KBM-7 (cell line): ENCODE measurements around the gene ACER3.
"Not testable (repeated sequence)": the region's sequence is repeated elsewhere in the genome, so short reads cannot be mapped to it uniquely, and the experiment has no call there.

Experiments used
- DNase-seq: peaks from one replicate; pipeline ENCODE4 v3.0.0-alpha.2; 2015
- in situ Hi-C: fragments of 300-500 bp; cut with MboI; formaldehyde crosslinking; loops from 2 replicates; pipeline ENCODE4 v1.14.3; 2020; ENCODE audit warnings: low sequenced_read_pairs, low pct_unique_long_range_greater_than_20kb, mixed read lengths

Gene ACER3

GRCh38 chr11:76963417-76964168, 102.9 kb downstream of the ACER3 start:
- DNase-seq, in situ Hi-C loops: not testable (repeated sequence)

DNA sequence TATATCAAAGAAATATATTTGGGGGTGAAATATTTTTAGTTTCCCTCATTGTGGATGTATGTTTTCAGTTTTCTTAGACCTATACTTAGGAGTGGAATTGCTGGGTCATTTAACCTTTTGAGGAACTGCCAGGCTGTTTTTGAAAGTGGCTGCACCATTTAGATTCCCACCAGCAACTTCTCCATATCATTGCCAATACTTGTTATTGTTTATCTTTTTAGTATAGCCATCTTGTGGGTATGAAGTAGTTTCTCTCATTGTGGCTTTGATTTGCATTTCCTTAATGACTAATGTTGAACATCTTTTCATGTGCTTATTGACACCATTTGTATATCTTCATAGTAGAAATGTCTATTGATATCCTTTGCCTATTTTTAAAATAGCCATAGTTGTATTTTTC, 111.3 kb downstream of the ACER3 start:
- no peak for DNase-seq

DNA sequence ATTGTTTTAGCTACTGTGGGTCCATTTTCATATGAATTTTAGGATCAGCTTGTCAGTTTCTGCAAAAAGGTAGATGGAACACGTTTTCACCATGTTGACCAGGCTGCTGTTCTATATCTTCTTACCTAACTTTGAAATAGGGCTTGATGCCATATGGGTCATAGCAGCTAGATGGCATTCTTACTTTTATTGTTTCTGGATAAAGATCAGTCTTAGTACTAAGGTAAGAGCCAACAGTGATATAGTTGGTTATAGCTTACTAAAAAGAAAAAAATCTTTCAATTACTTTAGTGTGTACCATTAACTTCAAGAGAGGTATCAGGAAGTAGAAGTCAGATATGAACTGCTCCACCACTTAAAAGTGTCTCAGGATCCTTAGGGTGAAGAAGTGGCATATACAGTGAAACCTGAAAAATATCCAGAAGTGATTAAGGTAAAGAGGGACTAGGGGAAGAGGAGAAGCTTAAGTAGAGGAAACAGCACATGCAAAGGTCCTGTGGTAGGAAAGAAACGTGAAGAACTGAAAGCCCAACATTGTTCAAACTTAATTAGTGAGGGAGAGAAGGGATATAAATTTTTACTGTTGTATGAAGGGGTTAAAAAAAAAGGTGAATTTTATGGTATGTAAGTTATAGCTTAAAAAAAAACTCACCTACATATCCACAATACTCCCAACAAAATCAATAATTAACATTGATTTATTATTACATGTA, 113.6 kb downstream of the ACER3 start:
- in situ Hi-C loops, result no loop called here
- no peak for DNase-seq

More for the DNA sequence above, 111.3 kb downstream of the ACER3 start:
- in situ Hi-C loops, result no loop called here

- in situ Hi-C loops, result no loop called here
Measured at GRCh38 chr11:76975513-76975912, 114.8 kb downstream of the ACER3 start.

GRCh38 chr11:76977791-76978190, 117.1 kb downstream of the ACER3 start:
- in situ Hi-C loops, result no loop called here
- no peak for DNase-seq

More at GRCh38 chr11:76975513-76975912, 114.8 kb downstream of the ACER3 start:
- no peak for DNase-seq

- in situ Hi-C loops, result no loop called here
- no peak for DNase-seq
Measured at GRCh38 chr11:76978239-76978638, 117.5 kb downstream of the ACER3 start.

DNA sequence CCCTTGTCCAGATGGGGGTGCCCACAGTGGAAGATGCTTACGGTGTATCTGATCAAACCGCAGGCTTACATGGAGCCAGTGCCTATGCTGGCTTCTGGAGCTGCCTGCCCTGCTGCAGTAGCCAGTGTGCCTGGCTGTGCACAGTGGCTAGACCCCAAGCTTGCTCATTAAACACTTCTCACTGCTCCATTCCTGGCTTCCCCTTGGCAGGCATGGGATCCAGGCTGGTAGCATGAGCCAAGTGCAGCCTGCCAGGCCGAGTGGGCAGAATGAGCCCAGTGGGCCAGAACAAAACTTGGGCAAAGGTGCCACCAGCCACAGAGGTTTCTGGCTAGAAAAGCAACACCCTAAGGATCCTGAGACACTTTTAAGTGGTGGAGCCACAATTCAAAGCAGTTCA, 118.1 kb downstream of the ACER3 start:
- in situ Hi-C loops, result no loop called here
- DNase-seq, result no peak

GRCh38 chr11:76980196-76980595, 119.5 kb downstream of the ACER3 start:
- no peak for DNase-seq
- in situ Hi-C loops, result no loop called here

DNA sequence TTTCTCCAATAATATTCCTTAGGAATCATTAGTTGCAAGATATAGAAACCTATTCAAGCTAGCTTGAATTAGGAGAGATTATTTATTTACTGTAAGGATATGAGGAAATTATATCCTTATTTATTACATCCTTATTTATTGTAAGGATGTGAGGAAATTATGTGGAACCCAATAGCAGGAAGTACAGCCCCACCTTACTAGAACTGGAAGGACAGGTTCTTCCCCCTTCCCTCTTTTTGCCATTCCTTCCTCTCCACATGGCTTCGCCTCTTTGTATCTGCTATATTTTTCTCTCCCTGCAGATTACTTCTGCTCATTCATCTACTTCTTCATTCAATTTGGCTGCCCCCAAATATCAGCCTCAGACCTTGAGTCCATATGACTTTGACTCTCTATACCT, 124.0 kb downstream of the ACER3 start:
- DNase-seq, result no peak
- in situ Hi-C loops, result no loop called here

DNA sequence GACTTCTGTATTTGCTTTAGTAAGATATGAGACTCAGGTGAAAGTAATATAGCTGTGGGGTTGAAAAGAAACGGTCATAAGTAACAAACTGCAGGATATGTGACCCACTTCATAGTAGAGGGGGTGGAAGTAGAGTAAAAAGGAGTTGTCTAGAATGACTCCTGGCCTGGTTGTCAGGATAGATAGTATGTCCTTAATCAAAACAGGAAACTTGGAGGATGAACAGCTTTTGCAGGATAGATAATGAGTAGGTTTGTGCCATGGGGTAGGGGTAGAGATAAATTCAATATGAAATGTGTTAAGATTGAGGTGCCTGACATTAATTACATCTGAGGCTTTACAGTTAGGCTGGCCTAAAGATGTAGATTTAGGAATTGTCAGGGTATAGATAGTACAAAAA, 126.5 kb downstream of the ACER3 start:
- no peak for DNase-seq
- in situ Hi-C loops, result no loop called here

DNA sequence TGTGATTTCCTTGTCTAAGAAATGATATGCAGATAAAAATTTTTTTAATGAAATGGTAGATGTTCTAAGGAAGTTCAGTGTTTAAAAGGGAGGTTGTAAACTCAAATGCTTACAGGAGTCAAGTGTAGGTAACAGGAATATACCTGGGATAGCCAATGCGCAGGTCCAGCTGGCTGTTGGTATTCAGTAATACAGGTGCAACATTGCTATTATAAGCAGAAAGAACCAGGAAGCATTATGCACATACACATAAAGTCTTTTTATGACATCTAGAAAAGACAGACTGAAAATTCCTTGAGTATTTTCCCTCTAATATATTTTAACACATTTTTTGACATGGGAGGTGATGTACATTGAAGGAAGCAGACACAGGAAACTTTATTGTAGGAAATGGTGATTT, 129.9 kb downstream of the ACER3 start:
- in situ Hi-C loops, result no loop called here
- no peak for DNase-seq

GRCh38 chr11:76995081-76995576, 134.4 kb downstream of the ACER3 start:
- in situ Hi-C loops, result no loop called here
- DNase-seq, result no peak

DNA sequence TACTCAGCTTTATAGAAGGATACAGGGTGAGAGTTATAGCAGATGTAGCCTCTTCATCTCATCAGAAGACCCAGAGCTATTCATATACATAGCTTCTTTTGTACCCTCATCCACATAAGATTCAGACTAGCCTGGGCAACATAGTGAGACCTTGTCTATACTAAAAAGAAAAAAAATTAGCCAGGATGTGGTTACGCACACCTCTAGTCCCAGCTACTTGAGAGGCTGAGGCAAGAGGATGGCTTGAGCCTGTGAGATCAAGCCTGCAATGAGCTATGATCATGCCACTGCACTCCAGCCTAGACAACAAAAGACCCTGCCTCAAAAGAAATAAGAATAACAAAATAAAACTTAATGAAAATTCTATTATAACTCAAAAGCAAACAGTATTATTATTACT, 136.8 kb downstream of the ACER3 start:
- in situ Hi-C loops, result no loop called here
- no peak for DNase-seq

DNA sequence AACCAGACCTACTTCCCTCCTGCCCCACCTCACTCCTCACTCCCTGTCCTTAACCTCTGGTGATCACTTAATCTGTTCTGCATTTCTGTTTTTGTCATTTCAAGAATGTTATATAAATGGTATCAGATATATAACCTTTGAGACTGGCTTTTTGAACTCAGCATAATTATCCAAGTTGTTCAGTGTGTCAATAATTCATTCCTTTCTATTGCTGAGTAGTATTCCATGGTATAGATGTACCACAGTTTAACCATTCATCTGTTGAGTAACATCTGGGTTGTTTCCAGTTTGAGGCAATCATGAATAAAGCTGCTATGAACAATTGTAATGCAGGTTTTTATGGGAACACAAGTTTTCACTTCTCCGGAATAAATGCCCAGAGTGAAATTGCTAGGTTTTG, 138.9 kb downstream of the ACER3 start:
- DNase-seq, result no peak
- in situ Hi-C loops, result no loop called here

DNA sequence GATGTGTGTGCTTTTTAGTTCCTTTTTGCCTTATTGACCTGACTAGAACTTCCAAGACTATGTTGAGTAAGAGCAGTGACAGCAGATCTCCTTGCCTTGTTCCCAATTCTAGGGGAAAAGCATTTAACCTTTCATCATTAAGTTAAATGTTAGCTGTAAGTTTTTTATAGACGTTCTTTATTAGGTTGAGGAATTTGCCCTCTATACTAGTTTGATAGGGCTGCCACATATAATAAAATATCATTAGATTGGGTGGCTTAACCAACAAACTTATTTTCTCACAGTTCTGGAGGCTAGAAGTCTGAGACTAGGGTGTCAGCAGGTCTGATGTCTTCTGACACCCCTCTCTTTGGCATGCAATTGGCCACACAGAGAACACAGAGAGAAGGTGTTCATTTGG, 140.9 kb downstream of the ACER3 start:
- in situ Hi-C loops, result no loop called here
- DNase-seq, result no peak

DNA sequence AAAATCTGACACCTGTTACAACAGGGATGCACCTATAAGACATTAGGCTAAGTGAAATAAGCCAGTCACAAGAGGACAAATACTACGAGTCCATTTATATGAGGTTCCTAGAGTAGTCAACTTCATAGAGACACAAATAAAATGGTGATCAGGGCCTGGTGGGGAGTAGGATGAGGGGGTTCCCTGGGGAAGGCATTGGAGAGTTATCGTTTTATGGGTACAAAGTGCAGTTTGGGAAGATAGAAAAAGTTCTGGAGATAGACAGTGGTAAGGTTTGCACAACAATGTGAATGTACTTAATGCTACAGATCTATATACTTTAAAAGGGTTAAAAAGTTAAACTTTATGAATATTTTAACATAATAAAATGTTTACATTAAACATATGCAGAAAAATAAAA, 142.1 kb downstream of the ACER3 start:
- no peak for DNase-seq
- in situ Hi-C loops, result no loop called here

GRCh38 chr11:77003963-77004362, 143.2 kb downstream of the ACER3 start:
- in situ Hi-C loops, result no loop called here
- DNase-seq, result no peak

- DNase-seq, result no peak
- in situ Hi-C loops, result no loop called here
Measured at GRCh38 chr11:77009533-77010160, 148.9 kb downstream of the ACER3 start.

DNA sequence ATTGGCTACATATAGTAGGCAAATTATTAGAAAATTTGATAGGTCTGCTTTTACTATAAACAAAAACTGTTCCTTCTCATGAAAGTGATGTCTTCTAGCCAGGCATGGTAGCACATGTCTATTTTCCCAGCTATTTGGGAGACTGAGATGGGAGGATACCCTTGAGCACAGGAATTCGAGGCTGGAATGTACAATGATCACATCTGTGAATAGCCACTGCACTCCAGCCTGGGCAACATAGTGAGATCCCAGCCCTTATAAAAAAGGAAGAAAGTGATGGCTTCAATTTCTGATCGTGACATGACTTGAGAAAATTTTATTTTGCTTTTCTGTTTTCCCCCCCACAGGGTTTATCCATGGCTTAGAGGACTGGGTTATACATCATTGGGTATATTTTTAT, 154.0 kb downstream of the ACER3 start:
- in situ Hi-C loops, result no loop called here

DNA sequence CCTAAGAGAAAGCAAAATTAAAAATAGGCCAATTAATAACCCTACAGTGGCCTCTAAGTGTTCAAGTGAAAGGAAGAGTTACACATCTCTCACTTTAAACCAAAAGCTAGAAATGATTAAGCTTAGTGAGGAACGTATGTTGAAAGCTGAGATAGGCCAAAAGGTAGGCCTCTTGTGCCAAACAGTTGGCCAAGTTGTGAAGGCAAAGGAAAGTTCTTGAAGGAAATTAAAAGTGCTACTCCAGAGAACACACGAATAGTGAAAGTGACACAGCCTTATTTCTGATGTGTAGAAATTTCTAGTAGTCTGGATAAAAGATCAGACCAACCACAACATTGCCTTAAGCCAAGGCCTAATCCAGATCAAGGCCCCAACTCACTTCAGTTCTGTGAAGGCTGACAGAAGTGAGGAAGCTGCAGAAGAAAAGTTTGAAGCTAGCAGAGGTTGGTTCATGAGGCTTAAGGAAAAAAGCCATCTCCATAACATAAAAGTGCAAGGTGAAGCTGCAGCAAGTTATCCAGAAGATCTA, 157.7 kb downstream of the ACER3 start:
- DNase-seq, in situ Hi-C loops: not testable (repeated sequence)

More for the DNA sequence above, 154.0 kb downstream of the ACER3 start:
- no peak for DNase-seq
